NCI-H524 treated with DMSO at 0.1 percent for 48 hours (cell line): ENCODE measurements around the gene GASK1A.
"Not testable (repeated sequence)": the region's sequence is repeated elsewhere in the genome, so short reads cannot be mapped to it uniquely, and the experiment has no call there.

ENCODE experiments used
- DNase-seq: peaks from one replicate; lab custom pipeline; 2025; lab: John Stamatoyannopoulos, UW

The GASK1A gene

GRCh38 chr3:43062564-43063040, 83.5 kb downstream of the GASK1A start:
- DNase-seq: no peak

- DNase-seq: no peak
Measured at GRCh38 chr3:43063114-43063513, 84.0 kb downstream of the GASK1A start.

GRCh38 chr3:43070670-43071069, 91.6 kb downstream of the GASK1A start:
- DNase-seq: not testable (repeated sequence)

- no peak for DNase-seq
Measured at GRCh38 chr3:43071313-43071893, 92.3 kb downstream of the GASK1A start.

GRCh38 chr3:43072361-43072760, 93.2 kb downstream of the GASK1A start:
- DNase-seq: no peak

GRCh38 chr3:43073116-43073835, 94.2 kb downstream of the GASK1A start:
- DNase-seq: no peak

- DNase-seq: no peak
Measured at GRCh38 chr3:43073836-43074220, 94.7 kb downstream of the GASK1A start.

GRCh38 chr3:43074482-43074881, 95.4 kb downstream of the GASK1A start:
- no peak for DNase-seq

- no peak for DNase-seq
Measured at GRCh38 chr3:43074901-43075689, 96.0 kb downstream of the GASK1A start.

GRCh38 chr3:43075904-43076661, 97.0 kb downstream of the GASK1A start:
- DNase-seq: no peak

GRCh38 chr3:43076857-43077256, 97.7 kb downstream of the GASK1A start:
- no peak for DNase-seq

GRCh38 chr3:43077261-43077660, 98.2 kb downstream of the GASK1A start:
- DNase-seq: no peak

GRCh38 chr3:43077707-43078106, 98.6 kb downstream of the GASK1A start:
- no peak for DNase-seq

GRCh38 chr3:43079536-43080332, 100.6 kb downstream of the GASK1A start:
- DNase-seq: no peak

- DNase-seq: no peak
Measured at GRCh38 chr3:43080726-43081568, 101.8 kb downstream of the GASK1A start.

GRCh38 chr3:43081796-43082195, 102.7 kb downstream of the GASK1A start:
- no peak for DNase-seq

GRCh38 chr3:43082457-43082856, 103.3 kb downstream of the GASK1A start:
- DNase-seq: no peak

- no peak for DNase-seq
Measured at GRCh38 chr3:43086460-43087165, 107.5 kb downstream of the GASK1A start.

- no peak for DNase-seq
Measured at GRCh38 chr3:43087249-43087776, 108.2 kb downstream of the GASK1A start.

- DNase-seq: no peak
Measured at GRCh38 chr3:43089081-43089480, 110.0 kb downstream of the GASK1A start.
